ENCODE results near the gene MAB21L2. TPM values are rescaled to one million over a fixed set of nuclear protein-coding genes. Genes with fewer than 3 reads are reported as not detected.

The MAB21L2 gene
- total RNA-seq, 1 donor, result 40.5 TPM

DNA sequence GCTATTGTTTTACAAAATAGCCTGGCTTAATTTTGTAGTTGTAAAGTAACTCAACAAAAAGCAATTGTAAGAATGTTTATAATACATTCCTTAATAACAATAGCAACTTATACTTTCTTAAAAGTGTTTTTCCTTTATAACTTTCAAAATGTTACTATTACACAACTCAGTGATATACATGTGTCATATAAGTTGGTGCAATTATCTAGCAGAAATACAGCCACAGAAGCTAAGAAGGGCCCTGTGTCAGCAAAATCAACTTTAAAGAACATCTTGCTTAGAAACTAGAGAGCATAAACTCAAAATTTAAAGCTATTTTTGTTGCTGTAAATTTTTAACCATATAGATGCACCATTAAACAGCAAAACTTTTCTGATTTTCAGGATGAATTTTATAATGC lies 41.4 kb upstream of the MAB21L2 start:
- no peak overlapping the region for H3K27ac ChIP-seq (ENCODE audit: low read depth, low read length)
- H4K20me1 ChIP-seq (ENCODE audit: insufficient read depth, low read length), result no peaks in the 10 kb centered on the region
- H2AFZ ChIP-seq (ENCODE audit: low read length), result no peak overlapping the region
- H3K79me2 ChIP-seq (ENCODE audit: insufficient read depth, low read length), result no peaks in the 10 kb centered on the region
- no peak overlapping the region for H3K4me3 ChIP-seq (ENCODE audit: insufficient read depth, low read length)
- TF ChIP-seq, protein P1, sequence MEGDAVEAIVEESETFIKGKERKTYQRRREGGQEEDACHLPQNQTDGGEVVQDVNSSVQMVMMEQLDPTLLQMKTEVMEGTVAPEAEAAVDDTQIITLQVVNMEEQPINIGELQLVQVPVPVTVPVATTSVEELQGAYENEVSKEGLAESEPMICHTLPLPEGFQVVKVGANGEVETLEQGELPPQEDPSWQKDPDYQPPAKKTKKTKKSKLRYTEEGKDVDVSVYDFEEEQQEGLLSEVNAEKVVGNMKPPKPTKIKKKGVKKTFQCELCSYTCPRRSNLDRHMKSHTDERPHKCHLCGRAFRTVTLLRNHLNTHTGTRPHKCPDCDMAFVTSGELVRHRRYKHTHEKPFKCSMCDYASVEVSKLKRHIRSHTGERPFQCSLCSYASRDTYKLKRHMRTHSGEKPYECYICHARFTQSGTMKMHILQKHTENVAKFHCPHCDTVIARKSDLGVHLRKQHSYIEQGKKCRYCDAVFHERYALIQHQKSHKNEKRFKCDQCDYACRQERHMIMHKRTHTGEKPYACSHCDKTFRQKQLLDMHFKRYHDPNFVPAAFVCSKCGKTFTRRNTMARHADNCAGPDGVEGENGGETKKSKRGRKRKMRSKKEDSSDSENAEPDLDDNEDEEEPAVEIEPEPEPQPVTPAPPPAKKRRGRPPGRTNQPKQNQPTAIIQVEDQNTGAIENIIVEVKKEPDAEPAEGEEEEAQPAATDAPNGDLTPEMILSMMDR (IDR thresholded peaks at IDR 0.05; ENCODE audit: extremely low read depth, low read depth, low read length), result no peak
- no peaks in the 10 kb centered on the region for H3K36me3 ChIP-seq (ENCODE audit: insufficient read depth, low read length)
- H3K4me1 ChIP-seq (ENCODE audit: insufficient read depth, low read length), result no peaks in the 10 kb centered on the region
- no peak for DNase-seq (ENCODE audit: insufficient read length, low spot score, missing footprints)
- H3K27me3 ChIP-seq (ENCODE audit: insufficient read depth, low read length), result no peaks in the 10 kb centered on the region
- H3K4me2 ChIP-seq (ENCODE audit: insufficient read depth, low read length), result no peak overlapping the region
- H3K9me3 ChIP-seq (ENCODE audit: low read depth, low read length), result no peaks in the 10 kb centered on the region

DNA sequence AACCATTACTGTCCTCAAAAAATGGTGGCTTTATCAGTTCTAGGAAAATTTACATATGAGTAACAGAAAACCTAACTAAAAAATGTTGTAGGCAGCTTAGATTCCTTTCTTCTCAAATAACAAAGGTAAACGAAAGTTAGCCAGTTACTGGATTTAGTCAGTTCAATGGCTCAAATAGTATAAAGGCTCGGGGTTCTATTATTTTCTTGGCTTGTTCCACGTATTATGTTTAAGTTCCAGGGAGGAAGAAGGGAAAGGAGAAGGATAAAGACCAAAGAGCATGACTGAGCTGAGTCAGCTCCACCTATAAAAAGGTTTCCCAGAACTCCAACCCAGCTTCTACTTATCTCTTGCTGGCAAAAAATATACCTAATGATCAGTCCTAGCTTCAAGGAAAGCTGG lies 41.0 kb upstream of the MAB21L2 start:
- TF ChIP-seq, protein P1 (IDR thresholded peaks at IDR 0.05; ENCODE audit: extremely low read depth, low read depth, low read length), result no peak
- Histone ChIP-seq H3K4me3 (ENCODE audit: insufficient read depth, low read length) (no peak overlapping the region), H3K4me1 (ENCODE audit: insufficient read depth, low read length) (no peaks in the 10 kb centered on the region), H3K9me3 (ENCODE audit: low read depth, low read length) (no peaks in the 10 kb centered on the region), H3K4me2 (ENCODE audit: insufficient read depth, low read length) (no peak overlapping the region), H3K36me3 (ENCODE audit: insufficient read depth, low read length) (no peaks in the 10 kb centered on the region), H4K20me1 (ENCODE audit: insufficient read depth, low read length) (no peaks in the 10 kb centered on the region), H3K27ac (ENCODE audit: low read depth, low read length) (no peak overlapping the region), H3K79me2 (ENCODE audit: insufficient read depth, low read length) (no peaks in the 10 kb centered on the region), H2AFZ (ENCODE audit: low read length) (no peak overlapping the region), H3K27me3 (ENCODE audit: insufficient read depth, low read length) (no peaks in the 10 kb centered on the region)
- no peak for DNase-seq (ENCODE audit: insufficient read length, low spot score, missing footprints)

DNA sequence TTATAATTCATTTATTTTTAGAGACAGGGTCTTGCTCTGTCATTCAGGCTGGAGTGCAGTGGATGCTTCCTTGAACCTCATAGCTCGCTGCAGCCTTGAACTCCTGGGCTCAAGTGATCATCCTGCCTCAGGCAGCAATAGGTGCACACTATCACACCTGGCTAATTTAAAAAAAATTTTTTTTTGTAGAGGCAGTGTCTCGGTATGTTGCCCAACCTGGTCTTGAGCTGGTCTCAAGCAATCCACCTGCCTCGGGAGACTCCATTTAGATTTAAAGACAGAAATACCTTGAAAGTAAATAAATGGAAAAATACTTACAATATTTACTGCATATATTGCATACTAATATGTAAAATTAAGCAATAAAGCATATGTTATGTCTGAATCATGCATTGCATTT lies 40.3 kb upstream of the MAB21L2 start:
- TF ChIP-seq, protein P1 (IDR thresholded peaks at IDR 0.05; ENCODE audit: extremely low read depth, low read depth, low read length), result no peak
- no peaks in the 10 kb centered on the region for H3K27me3 ChIP-seq (ENCODE audit: insufficient read depth, low read length)
- H4K20me1 ChIP-seq (ENCODE audit: insufficient read depth, low read length), result no peaks in the 10 kb centered on the region
- no peaks in the 10 kb centered on the region for H3K4me1 ChIP-seq (ENCODE audit: insufficient read depth, low read length)
- H3K9me3 ChIP-seq (ENCODE audit: low read depth, low read length), result no peaks in the 10 kb centered on the region
- no peak overlapping the region for H2AFZ ChIP-seq (ENCODE audit: low read length)
- no peak overlapping the region for H3K4me3 ChIP-seq (ENCODE audit: insufficient read depth, low read length)
- no peak overlapping the region for H3K27ac ChIP-seq (ENCODE audit: low read depth, low read length)
- no peaks in the 10 kb centered on the region for H3K36me3 ChIP-seq (ENCODE audit: insufficient read depth, low read length)
- no peaks in the 10 kb centered on the region for H3K79me2 ChIP-seq (ENCODE audit: insufficient read depth, low read length)
- DNase-seq (ENCODE audit: insufficient read length, low spot score, missing footprints), result no peak
- no peak overlapping the region for H3K4me2 ChIP-seq (ENCODE audit: insufficient read depth, low read length)

DNA sequence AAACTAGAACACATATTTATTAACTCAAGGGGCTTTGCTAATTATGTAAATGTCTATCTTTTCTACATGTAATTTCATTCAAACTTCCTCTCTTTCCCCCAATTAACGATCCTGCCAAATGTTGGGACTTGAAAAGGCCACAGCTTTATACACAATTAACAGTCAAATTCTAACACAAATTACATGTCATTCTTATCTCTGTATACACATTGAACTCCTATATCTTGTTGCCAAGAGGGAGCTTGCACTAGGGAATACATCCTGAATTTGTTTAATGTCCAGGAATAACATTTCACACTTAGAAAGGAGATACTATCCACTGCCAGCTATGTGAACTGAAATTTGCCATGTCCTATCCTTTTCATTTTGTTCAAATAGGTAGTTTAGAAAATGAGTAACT lies 38.9 kb upstream of the MAB21L2 start:
- Histone ChIP-seq H4K20me1 (ENCODE audit: insufficient read depth, low read length) (no peaks in the 10 kb centered on the region), H3K4me2 (ENCODE audit: insufficient read depth, low read length) (no peak overlapping the region), H3K27me3 (ENCODE audit: insufficient read depth, low read length) (no peaks in the 10 kb centered on the region), H3K27ac (ENCODE audit: low read depth, low read length) (no peak overlapping the region), H3K79me2 (ENCODE audit: insufficient read depth, low read length) (no peaks in the 10 kb centered on the region), H2AFZ (ENCODE audit: low read length) (no peak overlapping the region), H3K4me1 (ENCODE audit: insufficient read depth, low read length) (no peaks in the 10 kb centered on the region), H3K4me3 (ENCODE audit: insufficient read depth, low read length) (no peak overlapping the region), H3K9me3 (ENCODE audit: low read depth, low read length) (no peaks in the 10 kb centered on the region), H3K36me3 (ENCODE audit: insufficient read depth, low read length) (no peaks in the 10 kb centered on the region)
- no peak for DNase-seq (ENCODE audit: insufficient read length, low spot score, missing footprints)
- TF ChIP-seq, protein P1 (IDR thresholded peaks at IDR 0.05; ENCODE audit: extremely low read depth, low read depth, low read length), result no peak
